Measurements from ENCODE around the gene CTNNA1.
A peak's percentile ranks its signal among the peaks of the same experiment; 100 is the strongest.

The CTNNA1 gene

GRCh38 chr5:138937392-138938387 is 184.5 kb downstream of the CTNNA1 start:
- no peak for DNase-seq

GRCh38 chr5:138938526-138938925 is 185.3 kb downstream of the CTNNA1 start:
- no peak for DNase-seq

GRCh38 chr5:138942066-138942465 is 188.8 kb downstream of the CTNNA1 start:
- no peak for DNase-seq

GRCh38 chr5:138942861-138943260 is 189.6 kb downstream of the CTNNA1 start:
- DNase-seq: no peak

- DNase-seq: no peak
Observed at GRCh38 chr5:138943599-138944173, 190.5 kb downstream of the CTNNA1 start.

GRCh38 chr5:138944527-138945322 is 191.5 kb downstream of the CTNNA1 start:
- DNase-seq: no peak

- DNase-seq: no peak
Observed at GRCh38 chr5:138945421-138946240, 192.4 kb downstream of the CTNNA1 start.

- no peak for DNase-seq
Observed at GRCh38 chr5:138946241-138946623, 193.0 kb downstream of the CTNNA1 start.

GRCh38 chr5:138946831-138947560 is 193.8 kb downstream of the CTNNA1 start:
- DNase-seq: no peak

- DNase-seq: no peak
Observed at GRCh38 chr5:138947780-138948179, 194.6 kb downstream of the CTNNA1 start.

- no peak for DNase-seq
Observed at GRCh38 chr5:138948471-138949222, 195.4 kb downstream of the CTNNA1 start.

- DNase-seq: no peak
Observed at GRCh38 chr5:138949223-138949574, 196.0 kb downstream of the CTNNA1 start.

GRCh38 chr5:138949988-138950387 is 196.8 kb downstream of the CTNNA1 start:
- DNase-seq: peak; percentile 27

- no peak for DNase-seq
Observed at GRCh38 chr5:138950421-138951031, 197.3 kb downstream of the CTNNA1 start.

- no peak for DNase-seq
Observed at GRCh38 chr5:138951091-138951985, 198.1 kb downstream of the CTNNA1 start.

GRCh38 chr5:138951986-138952735 is 198.9 kb downstream of the CTNNA1 start:
- no peak for DNase-seq

- DNase-seq: peak; percentile 78
Observed at GRCh38 chr5:138952962-138953361, 199.7 kb downstream of the CTNNA1 start.

GRCh38 chr5:138953387-138954256 is 200.4 kb downstream of the CTNNA1 start:
- peak; percentile 94 for DNase-seq
